ENCODE measurements around the gene SIN3A. TPM values are rescaled to one million over a fixed set of nuclear protein-coding genes. Genes with fewer than 3 reads are reported as not detected.

SIN3A gene
- total and polyA plus RNA-seq, 2 of the 8 experiments (the other 6 are each of a cell fraction or from before 2014, with no cell fraction given), result 69.5 to 109 TPM

- no peak overlapping the region for H3K27ac ChIP-seq (ENCODE audit: low read depth, low read length)
- H3K18ac ChIP-seq (ENCODE audit: extremely low read depth, low read length), result no peak overlapping the region
- H3K79me2 ChIP-seq (ENCODE audit: control insufficient read depth in 1 of 2, insufficient read depth in 2 of 2, low read length in 2 of 2), result peaks cover 47 to 93% of the 10 kb centered on the region in 2 experiments
- DNase-seq (ENCODE audit: low read depth in 1 of 2, low spot score in 2 of 2) (no peak), FAIRE-seq (no peak)
- H3K23me2 ChIP-seq (ENCODE audit: low read depth, low read length), result peaks cover 3% of the 10 kb centered on the region; the same call in 1 of the 2 replicates
- H3K4me2 ChIP-seq (ENCODE audit: insufficient read depth in 1 of 2, low read depth in 2 of 2, low read length in 2 of 2), result no peak overlapping the region
- H3K4me3 ChIP-seq (ENCODE audit: extremely low read depth in 1 of 4, insufficient read depth in 2 of 4, low read depth in 3 of 4, low read length in 4 of 4), result no peak overlapping the region
- 0 out of 7 replicates have a peak, but pooled peaks cover 0 to 1% (median 0%) of the 10 kb centered on the region in 4 experiments for H3K4me1 ChIP-seq (replicated peaks in 1 of 4; ENCODE audit: control insufficient read depth in 3 of 4, insufficient read depth in 4 of 4, low read length in 3 of 4)
- H2BK20ac ChIP-seq (ENCODE audit: low read length), result no peak overlapping the region
- peaks cover 0 to 7% (median 0%) of the 10 kb centered on the region in 4 experiments; a peak in 4 of 8 replicates for H3K36me3 ChIP-seq (ENCODE audit: control insufficient read depth in 2 of 4, insufficient read depth in 4 of 4, low read length in 3 of 4)
- CTCF ChIA-PET (ENCODE audit: partially characterized antibody), result interaction anchor here (0.9 to 1.0 kb wide), 2 partner anchors 17 to 211 kb away, joined by 3 to 4 read pairs; no protein-coding TSS in a partner anchor
- POLR2A ChIA-PET (ENCODE audit: partially characterized antibody), result interaction anchor here (0.7 to 1.3 kb wide), 3 partner anchors 9 to 78 kb away, joined by 3 to 4 read pairs (median 3); no protein-coding TSS in a partner anchor
- H4K20me1 ChIP-seq (replicated peaks in 1 of 2; ENCODE audit: control insufficient read depth in 1 of 2, insufficient read depth in 2 of 2, low read length in 2 of 2), result peaks cover 19 to 23% of the 10 kb centered on the region in 2 experiments
- H2BK15ac ChIP-seq (ENCODE audit: low read length), result no peak overlapping the region
- H3K56ac ChIP-seq (replicated peaks; ENCODE audit: insufficient read length, low read depth, low read length), result no peak overlapping the region
- 87% methylated on average over 3 of the region's 3 CpGs; no CpG with 5 or more reads in 1 of the 2 experiments for WGBS, 2 experiments (ENCODE audit: extremely low coverage in 1 of 2, insufficient coverage in 1 of 2, insufficient read length in 1 of 2, insufficient replicate concordance in 2 of 2, low coverage in 1 of 2, low lambda C conversion rate in 2 of 2, missing lambda C conversion rate in 1 of 2)
- H3K9ac ChIP-seq (replicated peaks in 1 of 4; ENCODE audit: extremely low read depth in 1 of 4, low read depth in 3 of 4, low read length in 3 of 4), result no peak overlapping the region
- no peak overlapping the region for H3K23ac ChIP-seq (ENCODE audit: insufficient read length)
- H4K8ac ChIP-seq (ENCODE audit: extremely low read depth, insufficient read depth, low read length), result no peak overlapping the region
- no peak overlapping the region for H4K5ac ChIP-seq (ENCODE audit: insufficient read length, low read depth, low read length)
- H3K79me1 ChIP-seq (ENCODE audit: low read depth, low read length), result peaks cover 5% of the 10 kb centered on the region; the same call in 1 of the 2 replicates
- H2AK5ac ChIP-seq (ENCODE audit: low read depth, low read length), result no peak overlapping the region
- no peaks in the 10 kb centered on the region for H3K27me3 ChIP-seq (replicated peaks in 1 of 4; ENCODE audit: control insufficient read depth in 3 of 4, extremely low read depth in 1 of 4, insufficient read depth in 3 of 4, low read length in 3 of 4)
- no peak overlapping the region for H4K91ac ChIP-seq (replicated peaks; ENCODE audit: insufficient read length, low read length)
- H2BK12ac ChIP-seq (ENCODE audit: low read depth, low read length), result no peak overlapping the region
- no peak overlapping the region for H2BK5ac ChIP-seq (ENCODE audit: low read depth, low read length)
- no peak overlapping the region for H2AFZ ChIP-seq (ENCODE audit: low read length)
- H3K14ac ChIP-seq (ENCODE audit: insufficient read length), result no peak overlapping the region
- H2BK120ac ChIP-seq (replicated peaks; ENCODE audit: low read depth, low read length), result no peak overlapping the region
- no peaks in the 10 kb centered on the region for H3K9me3 ChIP-seq (ENCODE audit: insufficient read depth in 2 of 2, low read depth in 1 of 2, low read length in 1 of 2)
- H3K4ac ChIP-seq (replicated peaks; ENCODE audit: insufficient read length, low read depth, low read length), result no peak overlapping the region
- no peak for TF ChIP-seq TCF12 (IDR thresholded peaks at IDR 0.05; ENCODE audit: low read depth, low read length)
- no peak for TF ChIP-seq NANOG (IDR thresholded peaks at IDR 0.05; ENCODE audit: insufficient read depth, low read depth, low read length, poor library complexity, severe bottlenecking)
- TF ChIP-seq BCL11A (IDR thresholded peaks at IDR 0.05; ENCODE audit: low read depth in 2 of 2, low read length in 2 of 2), result no peak
- no peak for TF ChIP-seq E2F6 (IDR thresholded peaks at IDR 0.05)
- TF ChIP-seq JUN (IDR thresholded peaks at IDR 0.05; ENCODE audit: low read depth, low read length), result no peak
- TF ChIP-seq RAD21 (IDR thresholded peaks at IDR 0.05 in 1 of 2, conservative IDR thresholded peaks at IDR 0.05 in 1 of 2; ENCODE audit: low read depth in 2 of 2, low read length in 2 of 2), result no peak
- TF ChIP-seq TEAD4 (IDR thresholded peaks at IDR 0.05; ENCODE audit: low read depth, low read length), result no peak
- no peak for TF ChIP-seq SUZ12 (IDR thresholded peaks at IDR 0.05; ENCODE audit: low read length)
- TF ChIP-seq POLR2A (IDR thresholded peaks at IDR 0.05; ENCODE audit: control extremely low read depth in 1 of 2, low read depth in 2 of 2, low read length in 2 of 2), result no peak
- TF ChIP-seq POU5F1 (IDR thresholded peaks at IDR 0.05; ENCODE audit: low read depth, low read length), result no peak
Measured at GRCh38 chr15:75446151-75446550, 5.3 kb downstream of the SIN3A start.

All from H1 (cell line).